ENCODE measurements around the gene CD48.
"Not testable (repeated sequence)": the region's sequence is repeated elsewhere in the genome, so short reads cannot be mapped to it uniquely, and the experiment has no call there.

CD48 gene

GRCh38 chr1:160712525-160713080 lies 981 bp upstream of the CD48 start:
- not testable (repeated sequence) for DNase-seq

GRCh38 chr1:160711276-160711601 lies 383 bp downstream of the CD48 start:
- no peak for DNase-seq

GRCh38 chr1:160710517-160711252 lies 937 bp downstream of the CD48 start:
- no peak for DNase-seq

GRCh38 chr1:160709715-160710114 lies 1.9 kb downstream of the CD48 start:
- no peak for DNase-seq

GRCh38 chr1:160708801-160709200 lies 2.8 kb downstream of the CD48 start:
- no peak for DNase-seq

GRCh38 chr1:160708118-160708517 lies 3.5 kb downstream of the CD48 start:
- no peak for DNase-seq

GRCh38 chr1:160707236-160708064 lies 4.2 kb downstream of the CD48 start:
- no peak for DNase-seq

GRCh38 chr1:160706526-160707235 lies 4.9 kb downstream of the CD48 start:
- no peak for DNase-seq

- DNase-seq, result no peak
Measured at GRCh38 chr1:160705742-160706141, 5.9 kb downstream of the CD48 start.

- DNase-seq, result not testable (repeated sequence)
Measured at GRCh38 chr1:160705212-160705621, 6.4 kb downstream of the CD48 start.

GRCh38 chr1:160704250-160704649 lies 7.4 kb downstream of the CD48 start:
- DNase-seq, result no peak

GRCh38 chr1:160702100-160702499 lies 9.5 kb downstream of the CD48 start:
- DNase-seq, result no peak

GRCh38 chr1:160692390-160692789 lies 19.2 kb downstream of the CD48 start:
- DNase-seq, result not testable (repeated sequence)

- DNase-seq, result no peak
Measured at GRCh38 chr1:160685266-160685665, 26.4 kb downstream of the CD48 start.

- DNase-seq, result no peak
Measured at GRCh38 chr1:160682983-160683865, 28.4 kb downstream of the CD48 start.

GRCh38 chr1:160681891-160682140 lies 29.8 kb downstream of the CD48 start:
- DNase-seq, result no peak

- peak; percentile 25 for DNase-seq
Measured at GRCh38 chr1:160681066-160681890, 30.3 kb downstream of the CD48 start.

GRCh38 chr1:160680399-160680798 lies 31.2 kb downstream of the CD48 start:
- no peak for DNase-seq

GRCh38 chr1:160679893-160680292 lies 31.7 kb downstream of the CD48 start:
- DNase-seq, result no peak

- DNase-seq, result no peak
Measured at GRCh38 chr1:160676869-160677597, 34.6 kb downstream of the CD48 start.

All from NCI-H1694 treated with DMSO at 0.1 percent for 48 hours (cell line).